Measurements from ENCODE around the gene KBTBD13. TPM values are rescaled to one million over a fixed set of nuclear protein-coding genes. Genes with fewer than 3 reads are reported as not detected.
A peak's percentile ranks its signal among the peaks of the same experiment; 100 is the strongest.
"Not testable (repeated sequence)": the region's sequence is repeated elsewhere in the genome, so short reads cannot be mapped to it uniquely, and the experiment has no call there.

KBTBD13 gene
- total RNA-seq, 1 donor from 2014 or later: not detected

DNA sequence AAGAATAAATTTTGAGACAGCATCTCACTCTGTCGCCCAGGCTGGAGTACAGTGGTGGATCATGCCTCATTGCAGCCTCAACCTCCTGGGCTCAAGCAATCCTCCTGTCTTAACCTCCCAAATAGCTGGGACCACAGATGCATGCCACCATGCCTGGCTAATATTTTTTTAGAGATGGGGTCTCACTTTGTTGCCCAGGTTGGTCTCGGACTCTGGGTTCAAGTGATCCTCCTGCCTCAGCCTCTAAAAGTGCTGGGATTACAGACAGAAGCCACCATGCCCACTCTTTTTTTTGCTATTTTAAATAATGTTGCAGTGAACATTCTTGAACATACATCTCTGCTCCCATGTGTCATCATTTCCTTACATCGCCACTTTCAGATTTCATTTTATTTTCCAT lies 38.1 kb upstream of the KBTBD13 start:
- H3K4me3 ChIP-seq: no peak overlapping the region
- ATAC-seq: no peak
- H3K36me3 ChIP-seq: no peaks in the 10 kb centered on the region
- no peaks in the 10 kb centered on the region for H3K9me3 ChIP-seq
- DNase-seq: no peak
- intact Hi-C loops (cut with DNase I): no loop called here
- no peak overlapping the region for H3K27ac ChIP-seq
- no peaks in the 10 kb centered on the region for H3K27me3 ChIP-seq (ENCODE audit: low read depth)
- H3K4me1 ChIP-seq: peaks cover 2% of the 10 kb centered on the region
- TF ChIP-seq, protein P1, sequence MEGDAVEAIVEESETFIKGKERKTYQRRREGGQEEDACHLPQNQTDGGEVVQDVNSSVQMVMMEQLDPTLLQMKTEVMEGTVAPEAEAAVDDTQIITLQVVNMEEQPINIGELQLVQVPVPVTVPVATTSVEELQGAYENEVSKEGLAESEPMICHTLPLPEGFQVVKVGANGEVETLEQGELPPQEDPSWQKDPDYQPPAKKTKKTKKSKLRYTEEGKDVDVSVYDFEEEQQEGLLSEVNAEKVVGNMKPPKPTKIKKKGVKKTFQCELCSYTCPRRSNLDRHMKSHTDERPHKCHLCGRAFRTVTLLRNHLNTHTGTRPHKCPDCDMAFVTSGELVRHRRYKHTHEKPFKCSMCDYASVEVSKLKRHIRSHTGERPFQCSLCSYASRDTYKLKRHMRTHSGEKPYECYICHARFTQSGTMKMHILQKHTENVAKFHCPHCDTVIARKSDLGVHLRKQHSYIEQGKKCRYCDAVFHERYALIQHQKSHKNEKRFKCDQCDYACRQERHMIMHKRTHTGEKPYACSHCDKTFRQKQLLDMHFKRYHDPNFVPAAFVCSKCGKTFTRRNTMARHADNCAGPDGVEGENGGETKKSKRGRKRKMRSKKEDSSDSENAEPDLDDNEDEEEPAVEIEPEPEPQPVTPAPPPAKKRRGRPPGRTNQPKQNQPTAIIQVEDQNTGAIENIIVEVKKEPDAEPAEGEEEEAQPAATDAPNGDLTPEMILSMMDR (IDR thresholded peaks at IDR 0.05): no peak

DNA sequence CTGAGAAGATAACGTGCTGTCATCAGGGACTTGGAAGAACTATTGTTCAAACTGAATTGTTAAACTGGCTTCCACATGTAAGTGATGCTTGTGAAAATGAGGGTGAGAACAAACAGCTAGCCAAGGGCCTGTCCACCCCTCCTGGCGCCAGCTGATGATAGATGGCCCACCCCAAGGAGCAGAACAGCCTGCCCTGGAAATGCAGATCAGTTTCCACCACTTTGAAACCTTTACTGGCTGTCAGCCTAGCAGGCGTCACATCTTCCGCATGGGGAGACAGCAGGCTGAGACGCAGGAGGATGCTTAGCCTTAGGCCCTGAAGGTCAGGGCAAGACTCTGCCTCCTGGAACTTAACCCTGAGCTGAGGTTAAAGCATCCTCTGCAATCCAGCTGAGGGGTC lies 37.7 kb upstream of the KBTBD13 start:
- H3K4me1 ChIP-seq: peaks cover 4% of the 10 kb centered on the region
- DNase-seq: no peak
- intact Hi-C loops (cut with DNase I): no loop called here
- H3K4me3 ChIP-seq: no peak overlapping the region
- H3K36me3 ChIP-seq: no peaks in the 10 kb centered on the region
- H3K27me3 ChIP-seq (ENCODE audit: low read depth): no peaks in the 10 kb centered on the region
- no peak for ATAC-seq
- H3K27ac ChIP-seq: no peak overlapping the region
- TF ChIP-seq, protein P1 (IDR thresholded peaks at IDR 0.05): no peak
- no peaks in the 10 kb centered on the region for H3K9me3 ChIP-seq

DNA sequence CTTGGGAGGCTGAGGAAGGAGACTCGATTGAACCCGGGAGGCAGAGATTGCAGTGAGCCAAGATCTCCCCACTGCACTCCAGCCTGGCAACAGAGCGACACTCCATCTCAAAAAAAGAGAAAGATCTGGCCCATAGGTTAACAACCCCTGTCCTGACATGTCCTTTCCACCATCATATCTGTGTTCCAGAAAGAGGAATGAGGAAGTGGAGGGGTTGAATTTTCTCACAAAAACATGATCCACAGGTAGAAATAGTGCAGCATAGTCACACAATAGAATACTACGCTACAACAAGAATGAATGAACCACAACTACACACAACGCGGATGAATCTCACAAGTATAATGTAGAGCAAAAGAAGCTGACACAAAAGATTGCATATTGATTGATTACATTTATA lies 36.1 kb upstream of the KBTBD13 start:
- Histone ChIP-seq H3K4me1 (peaks cover 20% of the 10 kb centered on the region), H3K27ac (no peak overlapping the region), H3K36me3 (no peaks in the 10 kb centered on the region), H3K4me3 (no peak overlapping the region), H3K9me3 (no peaks in the 10 kb centered on the region), H3K27me3 (ENCODE audit: low read depth) (no peaks in the 10 kb centered on the region)
- ATAC-seq: no peak
- TF ChIP-seq, protein P1 (IDR thresholded peaks at IDR 0.05): no peak
- no peak for DNase-seq
- intact Hi-C loops (cut with DNase I): no loop called here

DNA sequence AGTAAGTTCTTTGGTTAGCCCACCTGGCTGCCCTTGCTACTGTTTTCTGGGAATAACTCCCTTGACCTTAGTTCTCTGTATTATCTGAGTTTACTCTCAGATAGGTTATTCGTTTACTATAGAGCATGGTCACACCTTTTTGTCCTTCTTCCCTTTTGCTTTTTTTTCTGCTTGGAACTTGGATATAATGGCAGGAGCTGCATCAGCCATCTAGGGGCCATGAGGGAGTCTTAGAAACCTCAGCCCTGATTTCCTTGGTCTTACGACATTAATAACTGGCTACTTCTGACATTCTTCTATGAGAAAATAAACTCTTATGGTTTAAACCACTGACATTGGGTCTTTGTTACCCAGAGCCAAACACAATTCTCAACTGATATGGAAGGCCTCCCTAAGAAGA lies 34.8 kb upstream of the KBTBD13 start:
- H3K4me1 ChIP-seq: peaks cover 24% of the 10 kb centered on the region
- H3K27me3 ChIP-seq (ENCODE audit: low read depth): no peaks in the 10 kb centered on the region
- DNase-seq (no peak), ATAC-seq (no peak)
- H3K27ac ChIP-seq: no peak overlapping the region
- TF ChIP-seq, protein P1 (IDR thresholded peaks at IDR 0.05): no peak
- H3K9me3 ChIP-seq: no peaks in the 10 kb centered on the region
- intact Hi-C loops (cut with DNase I): no loop called here
- no peaks in the 10 kb centered on the region for H3K36me3 ChIP-seq
- H3K4me3 ChIP-seq: no peak overlapping the region

DNA sequence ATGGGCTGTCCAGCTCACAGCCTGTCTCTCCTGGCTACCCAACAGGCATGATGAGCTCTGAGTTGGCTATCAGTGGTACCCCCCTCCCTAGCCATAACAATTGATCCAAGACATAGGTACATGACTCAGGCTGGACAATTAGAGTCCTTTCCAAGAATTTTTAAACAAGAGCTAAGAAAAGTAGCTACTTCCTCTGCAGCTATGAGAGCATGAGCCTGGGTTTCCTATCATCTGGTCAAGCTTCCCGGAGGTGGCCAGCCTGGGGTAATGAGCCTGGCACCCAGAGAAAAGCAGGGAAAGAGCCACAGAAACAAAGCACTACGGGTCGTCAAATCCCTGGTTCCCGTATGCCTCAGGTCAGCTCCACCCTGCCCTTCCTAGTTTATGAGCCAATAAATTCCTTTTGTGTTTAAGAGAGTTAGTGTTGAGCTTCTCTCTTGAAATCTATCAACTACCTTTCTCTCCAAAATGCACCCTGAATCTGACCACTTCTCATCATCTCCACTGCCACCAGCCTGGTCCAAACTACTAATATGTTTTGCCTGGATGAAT lies 33.7 kb upstream of the KBTBD13 start:
- peaks cover 24% of the 10 kb centered on the region for H3K4me1 ChIP-seq
- no peaks in the 10 kb centered on the region for H3K27me3 ChIP-seq (ENCODE audit: low read depth)
- H3K4me3 ChIP-seq: no peak overlapping the region
- H3K27ac ChIP-seq: no peak overlapping the region
- intact Hi-C loops (cut with DNase I): no loop called here
- H3K36me3 ChIP-seq: no peaks in the 10 kb centered on the region
- ATAC-seq: no peak
- H3K9me3 ChIP-seq: no peaks in the 10 kb centered on the region
- DNase-seq: no peak
- TF ChIP-seq, protein P1 (IDR thresholded peaks at IDR 0.05): no peak

DNA sequence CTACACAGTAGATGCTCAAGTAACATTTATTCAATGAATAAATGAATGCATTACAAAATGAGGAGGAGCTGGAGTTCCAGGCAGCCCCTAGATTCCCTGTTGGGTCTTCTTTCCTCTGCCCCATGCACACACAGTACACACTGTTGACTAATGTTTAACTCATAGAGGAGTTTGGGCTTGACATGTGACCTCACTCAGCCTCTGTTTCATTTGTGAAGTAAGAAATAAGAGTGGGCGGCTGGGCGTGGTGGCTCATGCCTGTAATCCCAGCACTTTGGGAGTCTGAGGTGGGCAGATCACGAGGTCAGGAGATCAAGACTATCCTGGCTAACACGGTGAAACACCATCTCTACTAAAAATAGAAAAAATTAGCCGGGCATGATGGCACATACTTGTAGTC lies 32.3 kb upstream of the KBTBD13 start:
- peak; percentile 68 to 84 for ATAC-seq
- H3K27me3 ChIP-seq (ENCODE audit: low read depth); H3K9me3 ChIP-seq; H3K36me3 ChIP-seq; H3K4me3 ChIP-seq; intact Hi-C loops (cut with DNase I): not testable (repeated sequence)
- peak; percentile 61 for DNase-seq
- peak overlapping the region; percentile 46 for H3K27ac ChIP-seq
- peaks cover 29% of the 10 kb centered on the region for H3K4me1 ChIP-seq
